ENCODE data around the gene RAX2.

DNA sequence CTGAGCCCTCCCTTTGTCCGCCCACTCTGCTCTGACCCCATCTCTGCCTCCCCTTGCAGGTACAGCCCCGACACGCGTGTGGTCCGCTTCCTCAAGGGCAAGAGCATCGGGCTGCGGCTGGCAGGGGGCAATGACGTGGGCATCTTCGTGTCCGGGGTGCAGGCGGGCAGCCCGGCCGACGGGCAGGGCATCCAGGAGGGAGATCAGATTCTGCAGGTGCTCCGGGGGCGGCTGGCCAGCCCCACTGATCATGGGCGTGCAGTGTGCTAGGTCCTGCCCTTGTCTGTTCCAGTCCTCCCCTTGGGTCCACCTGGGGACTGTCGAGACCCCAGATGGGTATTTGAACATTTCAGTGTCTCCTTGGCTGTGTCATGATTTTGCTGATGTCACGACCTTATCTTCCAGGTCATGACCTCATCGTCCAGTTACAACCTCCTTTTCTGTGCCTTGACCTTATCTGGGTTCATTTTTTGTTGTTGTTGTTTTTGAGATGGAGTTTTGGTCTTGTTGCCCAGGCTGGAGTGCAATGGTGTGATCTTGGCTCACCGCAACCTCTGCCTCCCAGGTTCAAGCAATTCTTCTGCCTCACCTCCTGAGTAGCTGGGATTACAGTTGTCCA lies 35.8 kb downstream of the RAX2 start:
- TF ChIP-seq, protein P1, sequence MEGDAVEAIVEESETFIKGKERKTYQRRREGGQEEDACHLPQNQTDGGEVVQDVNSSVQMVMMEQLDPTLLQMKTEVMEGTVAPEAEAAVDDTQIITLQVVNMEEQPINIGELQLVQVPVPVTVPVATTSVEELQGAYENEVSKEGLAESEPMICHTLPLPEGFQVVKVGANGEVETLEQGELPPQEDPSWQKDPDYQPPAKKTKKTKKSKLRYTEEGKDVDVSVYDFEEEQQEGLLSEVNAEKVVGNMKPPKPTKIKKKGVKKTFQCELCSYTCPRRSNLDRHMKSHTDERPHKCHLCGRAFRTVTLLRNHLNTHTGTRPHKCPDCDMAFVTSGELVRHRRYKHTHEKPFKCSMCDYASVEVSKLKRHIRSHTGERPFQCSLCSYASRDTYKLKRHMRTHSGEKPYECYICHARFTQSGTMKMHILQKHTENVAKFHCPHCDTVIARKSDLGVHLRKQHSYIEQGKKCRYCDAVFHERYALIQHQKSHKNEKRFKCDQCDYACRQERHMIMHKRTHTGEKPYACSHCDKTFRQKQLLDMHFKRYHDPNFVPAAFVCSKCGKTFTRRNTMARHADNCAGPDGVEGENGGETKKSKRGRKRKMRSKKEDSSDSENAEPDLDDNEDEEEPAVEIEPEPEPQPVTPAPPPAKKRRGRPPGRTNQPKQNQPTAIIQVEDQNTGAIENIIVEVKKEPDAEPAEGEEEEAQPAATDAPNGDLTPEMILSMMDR (IDR thresholded peaks at IDR 0.05), result no peak
- TF ChIP-seq POLR2A (IDR thresholded peaks at IDR 0.05), result no peak
